ENCODE data around the gene SHFL.

The SHFL gene

DNA sequence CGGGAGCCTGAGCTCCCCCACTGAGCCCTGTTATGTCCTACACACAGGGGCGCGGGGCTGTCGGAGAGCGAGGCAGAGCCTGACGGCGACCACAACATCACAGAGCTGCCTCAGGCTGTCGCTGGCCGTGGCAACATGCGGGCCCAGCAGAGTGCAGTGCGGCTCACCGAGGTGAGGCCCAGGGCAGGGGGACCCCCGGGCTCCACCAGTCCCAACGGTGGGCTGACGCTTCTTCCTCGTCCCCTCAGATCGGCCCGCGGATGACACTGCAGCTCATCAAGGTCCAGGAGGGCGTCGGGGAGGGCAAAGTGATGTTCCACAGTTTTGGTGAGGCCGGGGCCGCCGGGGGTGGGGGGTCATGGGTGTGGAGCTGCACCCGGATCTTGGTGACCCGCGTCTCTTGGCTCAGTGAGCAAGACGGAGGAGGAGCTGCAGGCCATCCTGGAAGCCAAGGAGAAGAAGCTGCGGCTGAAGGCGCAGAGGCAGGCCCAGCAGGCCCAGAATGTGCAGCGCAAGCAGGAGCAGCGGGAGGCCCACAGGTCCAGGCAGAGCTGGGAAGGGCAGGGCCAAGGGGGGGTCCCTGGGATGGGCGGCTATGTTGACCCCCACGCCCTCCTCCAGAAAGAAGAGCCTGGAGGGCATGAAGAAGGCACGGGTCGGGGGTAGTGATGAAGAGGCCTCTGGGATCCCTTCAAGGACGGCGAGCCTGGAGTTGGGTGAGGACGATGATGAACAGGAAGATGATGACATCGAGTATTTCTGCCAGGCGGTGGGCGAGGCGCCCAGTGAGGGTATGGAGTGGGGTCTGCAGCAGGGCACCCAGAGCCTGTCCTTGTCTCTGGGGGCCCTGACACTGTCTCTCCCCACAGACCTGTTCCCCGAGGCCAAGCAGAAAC is 24.2 kb downstream of the SHFL start:
- TF ChIP-seq, protein P1, sequence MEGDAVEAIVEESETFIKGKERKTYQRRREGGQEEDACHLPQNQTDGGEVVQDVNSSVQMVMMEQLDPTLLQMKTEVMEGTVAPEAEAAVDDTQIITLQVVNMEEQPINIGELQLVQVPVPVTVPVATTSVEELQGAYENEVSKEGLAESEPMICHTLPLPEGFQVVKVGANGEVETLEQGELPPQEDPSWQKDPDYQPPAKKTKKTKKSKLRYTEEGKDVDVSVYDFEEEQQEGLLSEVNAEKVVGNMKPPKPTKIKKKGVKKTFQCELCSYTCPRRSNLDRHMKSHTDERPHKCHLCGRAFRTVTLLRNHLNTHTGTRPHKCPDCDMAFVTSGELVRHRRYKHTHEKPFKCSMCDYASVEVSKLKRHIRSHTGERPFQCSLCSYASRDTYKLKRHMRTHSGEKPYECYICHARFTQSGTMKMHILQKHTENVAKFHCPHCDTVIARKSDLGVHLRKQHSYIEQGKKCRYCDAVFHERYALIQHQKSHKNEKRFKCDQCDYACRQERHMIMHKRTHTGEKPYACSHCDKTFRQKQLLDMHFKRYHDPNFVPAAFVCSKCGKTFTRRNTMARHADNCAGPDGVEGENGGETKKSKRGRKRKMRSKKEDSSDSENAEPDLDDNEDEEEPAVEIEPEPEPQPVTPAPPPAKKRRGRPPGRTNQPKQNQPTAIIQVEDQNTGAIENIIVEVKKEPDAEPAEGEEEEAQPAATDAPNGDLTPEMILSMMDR (IDR thresholded peaks at IDR 0.05; ENCODE audit: low read depth, low read length), result no peak
- H3K4me3 ChIP-seq (ENCODE audit: low read depth, low read length), result no peak overlapping the region

- TF ChIP-seq, protein P1 (IDR thresholded peaks at IDR 0.05; ENCODE audit: low read depth, low read length), result no peak
Observed at GRCh38 chr19:10110972-10111317, 24.8 kb downstream of the SHFL start.

GRCh38 chr19:10111405-10111811 is 25.3 kb downstream of the SHFL start, which contains the start of gene P2RY11:
P2RY11 (plus strand) TSS chr19:10111693; CDS start chr19:10111722, 29 bp downstream.
- TF ChIP-seq, protein P1 (IDR thresholded peaks at IDR 0.05; ENCODE audit: low read depth, low read length), result no peak

More at GRCh38 chr19:10110972-10111317, 24.8 kb downstream of the SHFL start:
- no peak overlapping the region for H3K4me3 ChIP-seq (ENCODE audit: low read depth, low read length)

DNA sequence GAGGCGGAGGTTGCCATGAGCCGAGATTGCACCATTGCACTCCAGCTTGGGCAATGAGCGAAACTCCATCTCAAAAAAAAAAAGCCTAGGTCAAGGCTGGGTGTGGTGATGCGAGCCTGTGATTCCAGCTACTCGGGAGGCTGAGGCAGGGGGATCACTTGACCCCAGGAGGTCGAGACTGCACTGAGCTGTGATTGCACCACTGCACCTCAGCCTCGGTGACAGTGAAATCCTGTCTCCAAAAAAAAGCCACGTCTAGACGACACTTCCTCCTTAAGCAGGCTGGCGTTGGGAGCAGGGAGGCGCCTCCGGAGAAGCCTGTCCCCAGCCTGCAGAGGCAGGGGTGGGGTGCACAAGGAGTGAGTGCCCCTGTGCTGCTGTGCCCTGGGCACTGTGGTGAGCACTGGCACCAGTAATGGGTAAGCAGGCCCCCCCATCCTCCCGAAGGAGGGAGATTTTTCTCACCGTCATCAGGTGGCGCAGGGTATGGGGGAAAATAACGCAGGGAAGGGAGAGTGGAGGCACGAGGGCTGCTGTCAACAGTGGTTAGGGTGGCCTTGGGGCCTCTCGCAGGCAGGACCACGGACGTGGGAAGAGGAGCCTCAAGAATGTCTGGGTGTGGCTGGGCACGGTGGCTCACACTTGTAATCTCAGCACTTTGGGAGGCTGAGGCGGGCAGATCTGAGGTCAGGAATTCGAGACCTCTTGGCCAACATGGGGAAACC is 26.1 kb downstream of the SHFL start:
- no peak overlapping the region for H3K4me3 ChIP-seq (ENCODE audit: low read depth, low read length)
- TF ChIP-seq, protein P1 (IDR thresholded peaks at IDR 0.05; ENCODE audit: low read depth, low read length), result no peak

More at GRCh38 chr19:10111405-10111811, 25.3 kb downstream of the SHFL start, which contains the start of gene P2RY11:
- H3K4me3 ChIP-seq (ENCODE audit: low read depth, low read length), result no peak within 1 kb of the TSS

GRCh38 chr19:10112895-10113591 is 26.9 kb downstream of the SHFL start:
- TF ChIP-seq, protein P1 (IDR thresholded peaks at IDR 0.05; ENCODE audit: low read depth, low read length), result peak; percentile 54
- H3K4me3 ChIP-seq (ENCODE audit: low read depth, low read length), result no peak overlapping the region

- no peak overlapping the region for H3K4me3 ChIP-seq (ENCODE audit: low read depth, low read length)
- TF ChIP-seq, protein P1 (IDR thresholded peaks at IDR 0.05; ENCODE audit: low read depth, low read length), result no peak
Observed at GRCh38 chr19:10113592-10113963, 27.5 kb downstream of the SHFL start.
